Measurements from ENCODE around the gene SIRT2.

The SIRT2 gene

DNA sequence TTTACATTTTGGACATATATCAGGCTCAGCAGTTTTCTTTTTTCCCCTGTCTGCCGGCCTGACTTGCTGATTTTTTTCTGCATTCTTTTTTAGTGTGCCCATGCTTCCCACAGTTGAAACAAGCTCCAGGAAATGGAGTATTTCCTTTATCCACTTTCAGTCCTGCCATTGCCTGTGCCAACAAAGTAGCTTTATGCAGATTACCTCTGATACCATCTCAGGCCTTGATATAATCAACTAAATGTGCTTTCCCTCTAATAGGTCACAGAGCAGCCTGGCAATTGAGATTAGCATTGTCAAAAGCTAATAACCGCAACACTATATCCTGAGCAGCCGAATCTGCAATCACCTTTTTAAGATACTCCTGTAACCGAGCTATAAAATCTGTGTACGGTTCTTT, 40.5 kb upstream of the SIRT2 start:
- Histone ChIP-seq H3K9me3 (ENCODE audit: control insufficient read depth, insufficient read depth, low read depth, low read length) (no peaks in the 10 kb centered on the region), H3K36me3 (ENCODE audit: control insufficient read depth in 2 of 2, insufficient read depth in 1 of 2, low read length in 2 of 2) (peaks cover 7 to 29% of the 10 kb centered on the region in 2 experiments), H3K27ac (ENCODE audit: extremely low read depth, low read depth, low read length) (no peak overlapping the region), H3K4me1 (ENCODE audit: control insufficient read depth, insufficient read depth, low read length) (no peaks in the 10 kb centered on the region), H3K4me3 (ENCODE audit: low read depth, low read length) (no peak overlapping the region)
- POLR2A ChIA-PET = interaction anchor here (0.6 to 2.3 kb wide), 3 partner anchors 9 to 326 kb away, joined by 3 to 10 read pairs (median 4); partner anchors contain the start of genes MRPS12 and SARS2
- TF ChIP-seq ZNF394 (tag by site-specific recombination; IDR thresholded peaks at IDR 0.05; ENCODE audit: borderline replicate concordance) (0 out of 2 replicates have a peak, but pooled peaks have one; percentile 20), BCL11B (tag by site-specific recombination; IDR thresholded peaks at IDR 0.05; ENCODE audit: low read depth) (no peak), ZBTB17 (tag by site-specific recombination; IDR thresholded peaks at IDR 0.05) (peak; percentile 42; the same call in 1 of the 2 replicates), ZNF707 (tag by site-specific recombination; IDR thresholded peaks at IDR 0.05) (no peak), ZBTB20 (tag by site-specific recombination; IDR thresholded peaks at IDR 0.05) (0 out of 2 replicates have a peak, but pooled peaks have one; percentile 15)
- CTCF ChIA-PET = interaction anchor here (0.9 to 7.1 kb wide), 4 partner anchors 9 to 38 kb away, joined by 3 to 60 read pairs (median 4); partner anchors contain the start of genes MRPS12 and SARS2

- CTCF ChIA-PET = interaction anchor here (0.5 to 5.3 kb wide), 26 partner anchors 8 to 887 kb away, joined by 3 to 60 read pairs (median 4); partner anchors contain the start of gene FAM98C
- Histone ChIP-seq H3K9me3 (ENCODE audit: control insufficient read depth, insufficient read depth, low read depth, low read length) (no peaks in the 10 kb centered on the region), H3K4me1 (ENCODE audit: control insufficient read depth, insufficient read depth, low read length) (peaks cover 10% of the 10 kb centered on the region; the same call in 1 of the 2 replicates), H3K36me3 (ENCODE audit: control insufficient read depth in 2 of 2, insufficient read depth in 1 of 2, low read length in 2 of 2) (peaks cover 26 to 33% of the 10 kb centered on the region in 2 experiments), H3K27ac (ENCODE audit: extremely low read depth, low read depth, low read length) (no peak overlapping the region), H3K4me3 (ENCODE audit: low read depth, low read length) (no peak overlapping the region)
- TF ChIP-seq, protein P1, sequence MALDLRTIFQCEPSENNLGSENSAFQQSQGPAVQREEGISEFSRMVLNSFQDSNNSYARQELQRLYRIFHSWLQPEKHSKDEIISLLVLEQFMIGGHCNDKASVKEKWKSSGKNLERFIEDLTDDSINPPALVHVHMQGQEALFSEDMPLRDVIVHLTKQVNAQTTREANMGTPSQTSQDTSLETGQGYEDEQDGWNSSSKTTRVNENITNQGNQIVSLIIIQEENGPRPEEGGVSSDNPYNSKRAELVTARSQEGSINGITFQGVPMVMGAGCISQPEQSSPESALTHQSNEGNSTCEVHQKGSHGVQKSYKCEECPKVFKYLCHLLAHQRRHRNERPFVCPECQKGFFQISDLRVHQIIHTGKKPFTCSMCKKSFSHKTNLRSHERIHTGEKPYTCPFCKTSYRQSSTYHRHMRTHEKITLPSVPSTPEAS (tag by site-specific recombination; IDR thresholded peaks at IDR 0.05) = peak; percentile 56; the same call in 1 of the 2 replicates
- TF ChIP-seq, protein P2, sequence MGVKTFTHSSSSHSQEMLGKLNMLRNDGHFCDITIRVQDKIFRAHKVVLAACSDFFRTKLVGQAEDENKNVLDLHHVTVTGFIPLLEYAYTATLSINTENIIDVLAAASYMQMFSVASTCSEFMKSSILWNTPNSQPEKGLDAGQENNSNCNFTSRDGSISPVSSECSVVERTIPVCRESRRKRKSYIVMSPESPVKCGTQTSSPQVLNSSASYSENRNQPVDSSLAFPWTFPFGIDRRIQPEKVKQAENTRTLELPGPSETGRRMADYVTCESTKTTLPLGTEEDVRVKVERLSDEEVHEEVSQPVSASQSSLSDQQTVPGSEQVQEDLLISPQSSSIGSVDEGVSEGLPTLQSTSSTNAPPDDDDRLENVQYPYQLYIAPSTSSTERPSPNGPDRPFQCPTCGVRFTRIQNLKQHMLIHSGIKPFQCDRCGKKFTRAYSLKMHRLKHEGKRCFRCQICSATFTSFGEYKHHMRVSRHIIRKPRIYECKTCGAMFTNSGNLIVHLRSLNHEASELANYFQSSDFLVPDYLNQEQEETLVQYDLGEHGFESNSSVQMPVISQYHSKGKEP (tag by site-specific recombination; IDR thresholded peaks at IDR 0.05) = no peak
- TF ChIP-seq ZNF155 (tag by site-specific recombination; IDR thresholded peaks at IDR 0.05) = 0 out of 2 replicates have a peak, but pooled peaks have one; percentile 0
- TF ChIP-seq, protein P3, sequence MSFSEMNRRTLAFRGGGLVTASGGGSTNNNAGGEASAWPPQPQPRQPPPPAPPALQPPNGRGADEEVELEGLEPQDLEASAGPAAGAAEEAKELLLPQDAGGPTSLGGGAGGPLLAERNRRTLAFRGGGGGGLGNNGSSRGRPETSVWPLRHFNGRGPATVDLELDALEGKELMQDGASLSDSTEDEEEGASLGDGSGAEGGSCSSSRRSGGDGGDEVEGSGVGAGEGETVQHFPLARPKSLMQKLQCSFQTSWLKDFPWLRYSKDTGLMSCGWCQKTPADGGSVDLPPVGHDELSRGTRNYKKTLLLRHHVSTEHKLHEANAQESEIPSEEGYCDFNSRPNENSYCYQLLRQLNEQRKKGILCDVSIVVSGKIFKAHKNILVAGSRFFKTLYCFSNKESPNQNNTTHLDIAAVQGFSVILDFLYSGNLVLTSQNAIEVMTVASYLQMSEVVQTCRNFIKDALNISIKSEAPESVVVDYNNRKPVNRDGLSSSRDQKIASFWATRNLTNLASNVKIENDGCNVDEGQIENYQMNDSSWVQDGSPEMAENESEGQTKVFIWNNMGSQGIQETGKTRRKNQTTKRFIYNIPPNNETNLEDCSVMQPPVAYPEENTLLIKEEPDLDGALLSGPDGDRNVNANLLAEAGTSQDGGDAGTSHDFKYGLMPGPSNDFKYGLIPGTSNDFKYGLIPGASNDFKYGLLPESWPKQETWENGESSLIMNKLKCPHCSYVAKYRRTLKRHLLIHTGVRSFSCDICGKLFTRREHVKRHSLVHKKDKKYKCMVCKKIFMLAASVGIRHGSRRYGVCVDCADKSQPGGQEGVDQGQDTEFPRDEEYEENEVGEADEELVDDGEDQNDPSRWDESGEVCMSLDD (tag by site-specific recombination; IDR thresholded peaks at IDR 0.05) = no peak
- no peak for TF ChIP-seq ZNF274 (IDR thresholded peaks at IDR 0.05; ENCODE audit: low read length)
- TF ChIP-seq ZNF274 (tag by site-specific recombination; IDR thresholded peaks at IDR 0.05; ENCODE audit: borderline replicate concordance) = peak; percentile 47; the same call in 1 of the 2 replicates
- TF ChIP-seq ZNF423 (tag by site-specific recombination; IDR thresholded peaks at IDR 0.05) = no peak
- peak; percentile 7 for TF ChIP-seq ZBTB26 (tag by site-specific recombination; optimal IDR thresholded peaks at IDR 0.05)
- TF ChIP-seq ZNF121 (tag by site-specific recombination; IDR thresholded peaks at IDR 0.05) = peak; percentile 89
- TF ChIP-seq ZNF19 (tag by site-specific recombination; IDR thresholded peaks at IDR 0.05; ENCODE audit: low read depth) = peak; percentile 21; the same call in 1 of the 2 replicates
- POLR2A ChIA-PET = interaction anchor here (0.7 to 1.6 kb wide), 5 partner anchors 42 to 559 kb away, joined by 3 to 6 read pairs (median 4); partner anchors contain the start of genes FAM98C, FBXO17 and PSMD8
Observed at GRCh38 chr19:38933544-38933943, 34.1 kb upstream of the SIRT2 start.
